Measurements from ENCODE around the gene COBL.

COBL gene

DNA sequence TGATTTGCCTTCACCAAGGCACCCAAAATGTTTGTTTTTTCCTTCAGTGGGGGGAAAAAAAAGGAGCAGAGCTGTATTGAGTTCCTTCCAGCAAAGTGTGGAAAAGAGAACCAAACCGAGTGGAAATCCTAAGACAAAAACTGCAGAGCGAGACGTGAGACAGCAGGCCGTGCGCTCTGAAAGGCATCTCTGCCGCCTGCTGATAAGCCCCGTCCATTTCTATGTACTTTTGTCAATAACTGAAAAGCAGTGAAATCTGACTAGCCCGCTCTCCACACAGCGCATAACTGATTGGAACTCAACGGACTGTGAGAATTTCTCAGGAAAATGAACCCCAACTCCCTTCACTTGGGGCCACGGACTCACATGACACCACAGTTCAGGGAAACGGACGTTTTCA, 83.2 kb downstream of the COBL start:
- TF ChIP-seq SPI1 (IDR thresholded peaks at IDR 0.05; ENCODE audit: low read depth, low read length) (no peak), POU2F2 (IDR thresholded peaks at IDR 0.05; ENCODE audit: low read depth, low read length) (no peak), TAF1 (IDR thresholded peaks at IDR 0.05; ENCODE audit: low read depth, low read length) (no peak), PAX5 (IDR thresholded peaks at IDR 0.05; ENCODE audit: insufficient read depth, low read length, severe bottlenecking) (no peak), POLR2A (IDR thresholded peaks at IDR 0.05; ENCODE audit: low read depth, low read length) (no peak), POLR2AphosphoS5 (IDR thresholded peaks at IDR 0.05; ENCODE audit: low read depth, low read length) (no peak)
- DNase-seq (ENCODE audit: insufficient read length, low spot score) = no peak
- no peak for FAIRE-seq

DNA sequence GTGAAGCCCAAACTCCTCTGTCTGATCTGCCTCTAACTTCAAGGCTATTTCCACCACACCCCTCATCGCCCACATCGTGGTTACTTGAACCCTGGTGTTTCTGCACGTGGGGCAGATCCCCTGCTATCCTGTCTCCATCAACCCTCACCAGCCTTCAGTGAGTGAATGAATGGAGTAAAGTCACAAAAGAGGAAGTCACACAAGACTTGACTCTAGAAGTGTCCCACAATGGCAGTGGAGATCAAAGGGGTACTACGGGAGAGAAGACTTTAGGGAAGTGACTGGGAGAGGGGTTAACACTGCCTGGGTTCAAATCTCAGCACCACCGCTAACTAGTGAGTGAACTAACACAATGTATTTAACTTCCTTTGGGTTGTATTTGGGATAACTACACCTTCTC, 85.9 kb downstream of the COBL start:
- DNase-seq (ENCODE audit: insufficient read length, low spot score) = no peak
- no peak for FAIRE-seq

DNA sequence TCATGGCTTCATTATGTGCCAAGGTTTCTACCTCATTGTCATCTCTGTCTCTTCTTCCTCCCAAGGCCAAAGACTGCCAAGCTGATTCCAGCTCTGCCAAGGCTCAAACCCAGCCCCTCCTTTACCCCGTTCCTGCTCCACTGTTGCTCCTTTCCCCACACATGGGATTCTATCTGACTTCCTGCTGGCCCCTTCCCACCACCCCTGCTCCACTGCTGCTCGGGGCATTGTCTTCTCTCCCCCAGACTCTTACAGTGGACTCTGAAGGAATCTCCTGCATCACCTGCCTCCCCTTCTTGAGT, 86.3 kb downstream of the COBL start:
- TF ChIP-seq PAX5 (IDR thresholded peaks at IDR 0.05; ENCODE audit: insufficient read depth, low read length, severe bottlenecking) = no peak
- TF ChIP-seq POLR2AphosphoS5 (IDR thresholded peaks at IDR 0.05; ENCODE audit: low read depth, low read length) = no peak
- TF ChIP-seq POLR2A (IDR thresholded peaks at IDR 0.05; ENCODE audit: low read depth, low read length) = no peak
- TF ChIP-seq POU2F2 (IDR thresholded peaks at IDR 0.05; ENCODE audit: low read depth, low read length) = no peak
- no peak for TF ChIP-seq TAF1 (IDR thresholded peaks at IDR 0.05; ENCODE audit: low read depth, low read length)
- no peak for DNase-seq (ENCODE audit: insufficient read length, low spot score)
- no peak for FAIRE-seq

More for the DNA sequence above, 85.9 kb downstream of the COBL start:
- TF ChIP-seq POLR2A (IDR thresholded peaks at IDR 0.05; ENCODE audit: low read depth, low read length) = no peak
- peak; percentile 56 for TF ChIP-seq SPI1 (IDR thresholded peaks at IDR 0.05; ENCODE audit: low read depth, low read length)
- no peak for TF ChIP-seq POU2F2 (IDR thresholded peaks at IDR 0.05; ENCODE audit: low read depth, low read length)
- TF ChIP-seq POLR2AphosphoS5 (IDR thresholded peaks at IDR 0.05; ENCODE audit: low read depth, low read length) = no peak
- TF ChIP-seq PAX5 (IDR thresholded peaks at IDR 0.05; ENCODE audit: insufficient read depth, low read length, severe bottlenecking) = no peak
- no peak for TF ChIP-seq TAF1 (IDR thresholded peaks at IDR 0.05; ENCODE audit: low read depth, low read length)

DNA sequence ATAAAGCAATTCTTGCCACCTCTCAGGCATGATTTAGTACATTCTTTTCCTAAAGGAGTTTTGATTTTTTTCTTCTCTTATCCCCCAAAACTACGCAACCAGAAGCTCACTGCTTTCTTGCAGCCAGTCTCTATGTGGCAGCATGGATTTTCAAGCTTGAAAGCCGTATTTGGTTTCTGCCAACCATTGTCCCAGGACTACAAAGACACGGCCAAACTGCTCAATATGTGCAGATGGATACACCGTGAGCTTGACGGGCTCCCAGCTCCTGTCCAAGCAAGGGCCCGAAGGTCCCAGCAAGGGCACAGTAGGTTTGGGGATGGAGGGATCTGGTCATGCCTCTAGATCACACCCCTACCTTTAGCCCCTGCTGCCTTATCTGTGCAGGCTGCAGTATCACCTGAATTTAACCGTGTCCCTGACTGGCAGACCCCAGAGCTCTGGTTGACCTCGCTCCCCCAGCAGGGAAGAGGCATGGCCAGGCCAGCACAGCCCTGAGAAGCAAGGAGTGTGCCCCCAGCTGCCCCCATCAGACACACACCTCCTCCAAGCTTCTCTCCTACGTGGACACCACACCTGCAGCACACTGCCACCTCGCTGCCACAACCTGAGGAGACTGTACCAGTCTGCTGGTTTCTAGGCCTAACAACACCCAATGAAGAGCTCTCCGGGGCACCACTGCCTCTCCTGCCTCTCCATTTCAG, 86.8 kb downstream of the COBL start:
- TF ChIP-seq POLR2A (IDR thresholded peaks at IDR 0.05; ENCODE audit: low read depth, low read length) = no peak
- no peak for TF ChIP-seq TAF1 (IDR thresholded peaks at IDR 0.05; ENCODE audit: low read depth, low read length)
- no peak for TF ChIP-seq POU2F2 (IDR thresholded peaks at IDR 0.05; ENCODE audit: low read depth, low read length)
- TF ChIP-seq PAX5 (IDR thresholded peaks at IDR 0.05; ENCODE audit: insufficient read depth, low read length, severe bottlenecking) = no peak
- no peak for TF ChIP-seq SPI1 (IDR thresholded peaks at IDR 0.05; ENCODE audit: low read depth, low read length)
- no peak for TF ChIP-seq POLR2AphosphoS5 (IDR thresholded peaks at IDR 0.05; ENCODE audit: low read depth, low read length)
- no peak for DNase-seq (ENCODE audit: insufficient read length, low spot score)
- FAIRE-seq = no peak

DNA sequence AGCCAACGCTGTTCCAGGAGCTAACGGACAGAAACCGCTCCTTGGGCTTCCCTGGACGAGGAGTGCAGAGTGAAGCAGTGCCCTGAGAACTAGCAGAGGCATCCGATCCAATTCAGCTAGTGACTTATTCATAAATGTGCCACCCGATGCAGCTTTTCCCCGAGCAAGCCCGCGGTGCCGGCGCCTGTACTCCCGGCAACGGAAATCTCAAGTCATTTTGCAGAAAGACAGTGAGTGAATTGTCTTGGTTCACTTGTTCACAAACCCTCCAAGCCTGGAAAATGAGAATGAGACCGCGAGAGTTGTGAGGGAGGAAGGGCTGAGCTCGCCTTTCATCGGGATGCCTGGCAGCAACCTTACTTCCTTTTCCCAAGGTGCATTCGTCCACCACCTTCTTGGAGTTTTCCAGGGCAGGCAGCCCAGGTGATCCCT, 87.5 kb downstream of the COBL start:
- FAIRE-seq = no peak
- DNase-seq (ENCODE audit: insufficient read length, low spot score) = no peak
- no peak for TF ChIP-seq POLR2A (IDR thresholded peaks at IDR 0.05; ENCODE audit: low read depth, low read length)
- TF ChIP-seq POU2F2 (IDR thresholded peaks at IDR 0.05; ENCODE audit: low read depth, low read length) = no peak
- TF ChIP-seq POLR2AphosphoS5 (IDR thresholded peaks at IDR 0.05; ENCODE audit: low read depth, low read length) = no peak
- TF ChIP-seq TAF1 (IDR thresholded peaks at IDR 0.05; ENCODE audit: low read depth, low read length) = no peak
- TF ChIP-seq PAX5 (IDR thresholded peaks at IDR 0.05; ENCODE audit: insufficient read depth, low read length, severe bottlenecking) = no peak
- no peak for TF ChIP-seq SPI1 (IDR thresholded peaks at IDR 0.05; ENCODE audit: low read depth, low read length)

DNA sequence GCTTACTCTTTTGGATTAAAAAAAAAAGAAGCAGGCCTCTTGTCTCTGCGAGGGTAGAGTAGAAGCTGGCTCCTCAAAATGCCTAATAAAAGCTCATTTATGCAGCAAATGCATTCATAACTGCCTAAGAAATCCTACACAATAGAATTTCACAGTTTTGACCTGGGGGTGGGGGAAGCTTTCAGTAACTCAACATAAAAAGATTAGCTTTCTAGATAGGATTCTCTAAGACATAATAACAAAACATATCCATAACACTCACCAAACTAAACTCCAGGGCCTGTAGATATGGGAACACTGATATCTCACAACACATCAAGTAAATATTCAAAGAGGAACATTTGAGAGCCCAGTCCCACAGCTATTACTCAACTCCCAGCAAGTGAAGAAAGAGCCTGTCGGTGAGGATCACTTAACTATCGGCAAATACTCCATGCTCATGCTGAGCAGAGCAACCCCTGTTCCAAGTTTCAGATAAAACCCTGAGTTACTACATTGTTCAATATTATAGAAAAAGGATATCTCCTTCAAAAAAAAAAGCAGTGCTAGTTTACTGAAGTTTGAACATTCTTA, 88.1 kb downstream of the COBL start:
- DNase-seq (ENCODE audit: insufficient read length, low spot score) (no peak), FAIRE-seq (no peak)
- TF ChIP-seq TAF1 (IDR thresholded peaks at IDR 0.05; ENCODE audit: low read depth, low read length) (no peak), PAX5 (IDR thresholded peaks at IDR 0.05; ENCODE audit: insufficient read depth, low read length, severe bottlenecking) (no peak), POLR2A (IDR thresholded peaks at IDR 0.05; ENCODE audit: low read depth, low read length) (no peak), POU2F2 (IDR thresholded peaks at IDR 0.05; ENCODE audit: low read depth, low read length) (no peak), POLR2AphosphoS5 (IDR thresholded peaks at IDR 0.05; ENCODE audit: low read depth, low read length) (no peak), SPI1 (IDR thresholded peaks at IDR 0.05; ENCODE audit: low read depth, low read length) (no peak)

DNA sequence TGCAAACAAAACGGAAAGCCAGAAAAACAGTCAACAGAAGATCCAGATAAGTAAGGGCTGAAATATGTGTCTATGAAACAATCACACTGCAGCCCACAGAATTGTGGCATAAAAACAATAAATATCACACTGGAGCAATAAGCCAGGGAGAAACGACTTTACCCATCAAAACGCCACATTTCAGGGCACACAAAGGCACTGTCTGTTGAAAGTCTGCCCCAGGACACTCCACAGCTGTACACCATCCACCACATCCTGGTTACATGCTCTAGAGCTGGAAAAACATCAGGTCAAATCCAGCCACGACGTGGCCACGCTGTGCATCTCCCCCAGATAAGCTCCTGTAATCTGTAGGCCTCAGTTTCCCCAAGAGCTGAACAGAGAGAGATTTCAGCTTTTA, 88.7 kb downstream of the COBL start:
- no peak for FAIRE-seq
- no peak for TF ChIP-seq POLR2A (IDR thresholded peaks at IDR 0.05; ENCODE audit: low read depth, low read length)
- no peak for TF ChIP-seq POU2F2 (IDR thresholded peaks at IDR 0.05; ENCODE audit: low read depth, low read length)
- no peak for TF ChIP-seq TAF1 (IDR thresholded peaks at IDR 0.05; ENCODE audit: low read depth, low read length)
- no peak for TF ChIP-seq POLR2AphosphoS5 (IDR thresholded peaks at IDR 0.05; ENCODE audit: low read depth, low read length)
- TF ChIP-seq PAX5 (IDR thresholded peaks at IDR 0.05; ENCODE audit: insufficient read depth, low read length, severe bottlenecking) = no peak
- TF ChIP-seq SPI1 (IDR thresholded peaks at IDR 0.05; ENCODE audit: low read depth, low read length) = no peak
- DNase-seq (ENCODE audit: insufficient read length, low spot score) = no peak

DNA sequence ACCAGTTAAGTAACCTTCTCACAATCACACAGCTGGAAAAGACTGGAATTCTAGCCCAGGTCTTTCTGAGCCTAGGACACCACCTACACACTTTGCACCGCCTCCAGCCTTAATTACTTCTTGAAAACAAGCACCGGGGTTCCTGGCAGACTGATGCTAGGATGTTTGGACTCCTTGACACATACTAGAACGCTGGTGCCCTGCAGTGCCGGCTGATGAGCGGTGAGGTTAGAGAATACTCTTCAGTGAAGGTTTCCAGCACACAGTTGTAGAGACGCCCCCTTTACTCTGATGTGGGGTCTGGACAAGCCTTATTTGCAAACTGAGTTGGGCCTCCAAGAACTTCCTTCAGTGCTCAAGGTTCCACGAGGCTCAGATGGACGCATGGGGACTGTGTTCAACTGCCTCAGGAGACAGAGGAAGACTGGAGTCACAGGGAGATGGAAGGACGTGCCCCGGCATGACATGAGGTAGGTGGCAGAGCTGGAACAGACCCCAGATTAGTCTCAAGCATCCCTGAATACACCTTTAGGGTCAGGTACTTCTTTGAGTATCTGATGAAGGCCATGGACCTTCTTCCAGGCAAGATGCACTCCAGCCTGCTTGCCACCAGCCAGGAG, 89.6 kb downstream of the COBL start:
- FAIRE-seq (no peak), DNase-seq (ENCODE audit: insufficient read length, low spot score) (no peak)
- TF ChIP-seq POLR2AphosphoS5 (IDR thresholded peaks at IDR 0.05; ENCODE audit: low read depth, low read length) (no peak), TAF1 (IDR thresholded peaks at IDR 0.05; ENCODE audit: low read depth, low read length) (no peak), SPI1 (IDR thresholded peaks at IDR 0.05; ENCODE audit: low read depth, low read length) (no peak), PAX5 (IDR thresholded peaks at IDR 0.05; ENCODE audit: insufficient read depth, low read length, severe bottlenecking) (no peak), POU2F2 (IDR thresholded peaks at IDR 0.05; ENCODE audit: low read depth, low read length) (no peak)

DNA sequence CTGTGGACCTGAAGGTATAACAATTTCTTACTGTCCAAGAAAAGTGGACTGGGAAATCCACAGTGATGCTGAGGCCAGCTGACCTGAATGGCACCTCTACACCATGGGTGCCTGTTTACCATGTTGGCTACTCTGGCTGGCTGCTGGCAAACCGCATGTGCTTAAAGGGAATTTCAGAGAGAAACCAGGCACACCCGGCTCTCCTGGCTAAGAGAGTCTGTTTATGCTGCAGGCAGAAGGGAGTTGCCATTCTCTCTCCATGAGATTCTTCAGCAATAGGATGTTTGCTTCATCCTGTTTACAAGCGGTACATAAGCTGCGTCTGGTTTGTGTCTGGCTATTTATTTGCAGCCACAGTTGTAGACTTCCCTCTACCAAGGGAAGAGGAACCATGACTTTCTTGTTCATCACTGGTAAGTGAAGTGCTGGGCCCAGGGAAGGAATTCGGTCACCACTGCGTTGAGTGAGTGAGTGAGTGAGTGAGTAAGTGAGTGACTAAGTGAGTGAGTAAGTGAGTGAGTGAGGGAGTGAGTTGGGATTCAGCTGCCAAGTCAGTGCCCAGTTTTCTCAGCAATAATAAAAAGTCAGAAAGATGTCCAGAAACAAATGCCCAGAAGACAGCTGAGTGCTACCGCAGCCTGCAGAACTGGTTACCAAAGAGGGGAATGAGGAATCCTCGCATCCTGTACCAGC, 90.4 kb downstream of the COBL start:
- no peak for FAIRE-seq
- TF ChIP-seq POLR2A (IDR thresholded peaks at IDR 0.05; ENCODE audit: low read depth, low read length) (no peak), PAX5 (IDR thresholded peaks at IDR 0.05; ENCODE audit: insufficient read depth, low read length, severe bottlenecking) (no peak), POLR2AphosphoS5 (IDR thresholded peaks at IDR 0.05; ENCODE audit: low read depth, low read length) (no peak), SPI1 (IDR thresholded peaks at IDR 0.05; ENCODE audit: low read depth, low read length) (no peak), POU2F2 (IDR thresholded peaks at IDR 0.05; ENCODE audit: low read depth, low read length) (no peak), TAF1 (IDR thresholded peaks at IDR 0.05; ENCODE audit: low read depth, low read length) (no peak)
- DNase-seq (ENCODE audit: insufficient read length, low spot score) = no peak
